GM12878 (cell line): Measurements from ENCODE around the gene LRRC27.

ENCODE experiments used
- EP300 ChIP-seq, 2 experiments: fragments of 150-350 bp in 1 of 2; IDR thresholded peaks; 2 replicates each; pipeline ENCODE4 v1.6.1; 2011 to 2012; ENCODE audit warnings: low read depth in 2 of 2, low read length in 2 of 2, borderline replicate concordance in 1 of 2, improper control_type of control experiment in 1 of 2, inconsistent platforms in 1 of 2; ENCODE audit not compliant: control insufficient read depth in 1 of 2
- GABPA ChIP-seq: IDR thresholded peaks from 2 replicates; pipeline ENCODE4 v1.6.1; 2014; ENCODE audit warnings: antibody characterized with exemption, low read depth, mild to moderate bottlenecking, inconsistent platforms
- GATAD2B ChIP-seq: fragments of 450-650 bp; conservative IDR thresholded peaks from 2 replicates; pipeline ENCODE4 v1.6.1; 2017; ENCODE audit warnings: low read depth, mild to moderate bottlenecking, moderate library complexity
- HDGF ChIP-seq: fragments of 450-650 bp; IDR thresholded peaks from 2 replicates; pipeline ENCODE4 v1.6.1; 2016; ENCODE audit warnings: antibody characterized with exemption
- POLR2A ChIP-seq: IDR thresholded peaks from 2 replicates; pipeline ENCODE4 v1.6.1; 2011; ENCODE audit warnings: low read depth, mild to moderate bottlenecking, low read length
- POLR2AphosphoS5 ChIP-seq: IDR thresholded peaks from 2 replicates; pipeline ENCODE4 v1.6.1; 2011; ENCODE audit warnings: mild to moderate bottlenecking, low read length, inconsistent platforms
- RAD21 ChIP-seq: IDR thresholded peaks from 2 replicates; pipeline ENCODE4 v1.6.1; 2011; ENCODE audit warnings: mild to moderate bottlenecking, low read depth, low read length, moderate library complexity; ENCODE audit not compliant: insufficient read depth
- SIN3A ChIP-seq: IDR thresholded peaks from 2 replicates; pipeline ENCODE4 v1.6.1; 2012; ENCODE audit warnings: low read depth, low read length, improper control_type of control experiment
- TF ChIP-seq, protein P1 (sequence below): IDR thresholded peaks from 2 replicates; pipeline ENCODE4 v1.6.1; 2011; ENCODE audit warnings: mild to moderate bottlenecking, low read depth, low read length, moderate library complexity; ENCODE audit not compliant: insufficient replicate concordance

DNA sequence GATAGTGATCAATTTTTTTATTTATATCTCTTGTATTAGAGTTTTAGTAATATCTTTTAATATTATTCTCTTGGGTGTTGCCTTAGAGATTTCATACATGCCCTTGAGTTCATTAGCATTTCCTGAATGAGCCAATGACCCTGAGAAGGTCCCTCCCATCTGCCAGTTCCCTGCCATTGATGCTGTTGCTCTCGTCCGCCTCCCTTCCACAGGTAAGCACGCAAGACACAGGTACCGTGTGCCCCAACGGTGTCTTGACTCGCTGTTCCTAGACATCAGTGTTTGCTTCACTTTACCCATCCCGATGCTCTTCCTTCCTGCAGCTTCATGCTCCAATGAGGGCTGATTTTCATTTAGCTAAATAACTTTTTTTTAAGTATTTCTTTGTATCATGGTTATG, 45.3 kb downstream of the LRRC27 start:
- TF ChIP-seq, protein P1, sequence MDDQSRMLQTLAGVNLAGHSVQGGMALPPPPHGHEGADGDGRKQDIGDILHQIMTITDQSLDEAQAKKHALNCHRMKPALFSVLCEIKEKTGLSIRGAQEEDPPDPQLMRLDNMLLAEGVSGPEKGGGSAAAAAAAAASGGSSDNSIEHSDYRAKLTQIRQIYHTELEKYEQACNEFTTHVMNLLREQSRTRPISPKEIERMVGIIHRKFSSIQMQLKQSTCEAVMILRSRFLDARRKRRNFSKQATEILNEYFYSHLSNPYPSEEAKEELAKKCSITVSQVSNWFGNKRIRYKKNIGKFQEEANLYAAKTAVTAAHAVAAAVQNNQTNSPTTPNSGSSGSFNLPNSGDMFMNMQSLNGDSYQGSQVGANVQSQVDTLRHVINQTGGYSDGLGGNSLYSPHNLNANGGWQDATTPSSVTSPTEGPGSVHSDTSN = no peak
- no peak for TF ChIP-seq EP300 (IDR thresholded peaks at IDR 0.05; ENCODE audit: borderline replicate concordance in 1 of 2, control insufficient read depth in 1 of 2, low read depth in 2 of 2, low read length in 2 of 2)
- TF ChIP-seq GABPA = no peak
- TF ChIP-seq POLR2A = no peak
- no peak for TF ChIP-seq POLR2AphosphoS5
- no peak for TF ChIP-seq RAD21
- no peak for TF ChIP-seq SIN3A
- TF ChIP-seq GATAD2B = no peak
- TF ChIP-seq HDGF = no peak
